Globus pallidus (tissue), 1 donor: Measurements from ENCODE around the gene LRP2.
A peak's percentile ranks its signal among the peaks of the same experiment; 100 is the strongest.

ENCODE experiments used
- DNase-seq: peaks from one replicate; pipeline ENCODE4 v3.0.0-alpha.2; 2015; ENCODE audit warnings: low spot score

LRP2 gene

DNA sequence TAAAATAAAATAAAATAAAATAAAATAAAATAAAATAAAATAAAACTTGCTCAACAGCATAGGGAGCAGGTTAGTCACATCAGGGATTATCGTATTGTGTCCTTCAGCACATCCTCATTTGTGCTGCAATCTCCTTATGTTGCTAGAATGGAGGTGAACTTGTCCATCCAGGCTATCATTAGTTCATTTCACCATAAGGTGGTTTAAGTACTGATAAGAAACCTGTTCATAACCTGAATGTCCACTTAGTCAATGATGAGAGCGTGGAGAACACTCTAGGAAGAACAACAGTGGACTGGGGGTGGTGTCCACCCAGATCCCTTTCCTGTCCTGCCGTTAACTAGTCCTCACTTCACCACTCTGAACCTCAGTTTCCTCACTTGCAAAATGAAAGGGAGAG lies 271.1 kb downstream of the LRP2 start:
- DNase-seq: no peak

- no peak for DNase-seq
These were observed 272.1 kb downstream of the LRP2 start for GRCh38 chr2:169090133-169090820.

GRCh38 chr2:169089182-169089581 lies 273.2 kb downstream of the LRP2 start:
- no peak for DNase-seq

DNA sequence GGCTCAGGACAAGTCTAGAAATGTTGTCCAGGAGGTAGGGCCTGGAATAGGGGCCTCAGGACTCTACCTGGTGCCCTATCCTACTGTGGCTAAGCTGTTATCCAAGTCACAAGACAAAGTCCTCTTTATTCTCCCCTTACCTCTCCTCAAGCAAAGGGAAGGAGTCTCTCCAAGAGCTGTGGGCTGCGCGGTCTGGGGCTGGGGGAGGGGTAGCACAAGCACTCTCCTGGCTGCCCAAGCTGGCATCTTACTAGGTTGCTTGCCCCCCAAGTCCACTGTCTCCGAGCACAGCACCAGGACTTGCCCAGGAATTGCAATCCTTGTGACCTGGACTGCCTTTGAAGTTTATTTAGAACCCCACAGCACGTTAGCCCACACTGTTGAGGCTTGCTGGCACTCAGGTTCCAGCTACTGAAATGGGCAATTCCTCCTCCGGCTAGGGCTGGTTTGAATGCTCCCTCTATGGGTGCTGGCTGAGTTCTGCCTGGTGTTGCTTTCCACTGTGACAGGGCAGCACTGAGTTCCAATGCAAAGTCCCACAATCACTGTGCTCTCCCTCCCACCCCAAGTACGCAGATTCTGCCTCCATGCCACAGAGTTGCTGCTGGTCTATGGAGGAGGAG lies 274.5 kb downstream of the LRP2 start:
- no peak for DNase-seq

- DNase-seq: no peak
These were observed 275.4 kb downstream of the LRP2 start for GRCh38 chr2:169086893-169087467.

DNA sequence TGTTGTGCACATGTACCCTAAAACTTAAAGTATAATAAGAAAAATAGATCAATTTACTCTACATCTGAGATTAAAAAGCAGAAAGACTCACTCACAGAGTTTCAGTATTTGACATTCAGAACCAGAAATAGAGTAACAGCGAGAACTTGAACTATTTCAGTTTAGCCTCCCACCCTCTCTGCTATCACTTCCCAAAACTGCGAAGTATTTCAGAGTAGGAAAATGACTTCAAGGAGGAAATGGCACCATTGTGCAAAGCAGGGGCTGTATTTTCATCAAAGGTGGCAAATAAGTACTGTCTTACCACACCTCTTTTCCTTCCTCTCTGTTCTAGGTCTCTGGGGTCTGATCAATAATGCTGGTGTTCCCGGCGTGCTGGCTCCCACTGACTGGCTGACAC lies 279.3 kb downstream of the LRP2 start:
- peak; percentile 54 for DNase-seq

DNA sequence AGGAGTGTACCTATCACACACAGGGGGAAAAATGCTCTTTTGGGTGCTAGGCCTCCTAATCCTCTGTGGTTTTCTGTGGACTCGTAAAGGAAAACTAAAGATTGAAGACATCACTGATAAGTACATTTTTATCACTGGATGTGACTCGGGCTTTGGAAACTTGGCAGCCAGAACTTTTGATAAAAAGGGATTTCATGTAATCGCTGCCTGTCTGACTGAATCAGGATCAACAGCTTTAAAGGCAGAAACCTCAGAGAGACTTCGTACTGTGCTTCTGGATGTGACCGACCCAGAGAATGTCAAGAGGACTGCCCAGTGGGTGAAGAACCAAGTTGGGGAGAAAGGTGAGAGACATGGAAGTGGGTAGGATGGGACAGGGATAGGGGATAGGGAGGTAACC lies 280.8 kb downstream of the LRP2 start:
- no peak for DNase-seq

GRCh38 chr2:169080250-169081069 lies 281.9 kb downstream of the LRP2 start:
- no peak for DNase-seq

DNA sequence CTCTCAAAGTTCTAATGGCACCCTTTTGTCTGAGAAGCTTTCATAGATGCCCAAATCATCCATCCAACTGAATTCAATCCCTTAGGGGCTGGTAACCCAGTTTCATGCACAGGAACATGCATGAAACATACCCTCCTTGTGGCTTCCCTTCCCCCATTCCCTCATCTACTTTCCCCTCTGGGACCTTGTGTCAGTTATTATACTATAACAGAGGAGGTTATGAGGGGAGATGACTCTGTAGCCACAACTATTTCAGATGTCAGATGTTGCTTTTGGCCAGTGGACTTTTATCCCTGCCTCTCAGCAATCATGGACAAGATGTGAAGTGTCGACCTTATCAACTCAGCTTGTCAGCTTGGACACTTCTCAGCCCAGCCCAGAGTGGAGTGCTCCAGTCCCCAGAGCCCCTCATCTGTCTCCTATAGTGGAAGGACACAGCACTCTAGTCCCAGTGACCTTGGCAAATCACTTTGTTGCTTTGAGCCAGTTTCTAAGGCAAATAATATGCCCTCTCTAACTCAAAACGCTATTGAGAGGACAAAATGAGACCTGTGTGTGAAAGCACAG lies 284.6 kb downstream of the LRP2 start:
- no peak for DNase-seq
